HuH-7.5 (cell line): Measurements from ENCODE around the gene AXIN1.
"Not testable (repeated sequence)": the region's sequence is repeated elsewhere in the genome, so short reads cannot be mapped to it uniquely, and the experiment has no call there.

Experiments used
- DNase-seq: peaks from one replicate; pipeline ENCODE4 v3.0.0; 2011; ENCODE audit warnings: low spot score

The AXIN1 gene

GRCh38 chr16:266258-267164, 86.0 kb downstream of the AXIN1 start:
- no peak for DNase-seq

GRCh38 chr16:265711-266110, 86.8 kb downstream of the AXIN1 start:
- no peak for DNase-seq

- no peak for DNase-seq
Measured at GRCh38 chr16:265002-265529, 87.5 kb downstream of the AXIN1 start.

GRCh38 chr16:264440-264951, 88.0 kb downstream of the AXIN1 start:
- DNase-seq: no peak

- no peak for DNase-seq
Measured at GRCh38 chr16:263944-264343, 88.6 kb downstream of the AXIN1 start.

- DNase-seq: no peak
Measured at GRCh38 chr16:263182-263774, 89.2 kb downstream of the AXIN1 start.

GRCh38 chr16:262121-262745, 90.3 kb downstream of the AXIN1 start:
- no peak for DNase-seq

GRCh38 chr16:261031-261691, 91.4 kb downstream of the AXIN1 start:
- DNase-seq: no peak

GRCh38 chr16:260326-260725, 92.2 kb downstream of the AXIN1 start:
- DNase-seq: no peak

GRCh38 chr16:259814-260253, 92.7 kb downstream of the AXIN1 start:
- DNase-seq: no peak

GRCh38 chr16:259226-259625, 93.3 kb downstream of the AXIN1 start:
- DNase-seq: no peak

GRCh38 chr16:258091-258490, 94.4 kb downstream of the AXIN1 start:
- DNase-seq: not testable (repeated sequence)

- no peak for DNase-seq
Measured at GRCh38 chr16:255183-255582, 97.3 kb downstream of the AXIN1 start.

GRCh38 chr16:254461-254860, 98.1 kb downstream of the AXIN1 start:
- no peak for DNase-seq

GRCh38 chr16:253833-254232, 98.7 kb downstream of the AXIN1 start:
- DNase-seq: no peak

- no peak for DNase-seq
Measured at GRCh38 chr16:252366-253337, 99.9 kb downstream of the AXIN1 start.

GRCh38 chr16:249431-249830, 103.1 kb downstream of the AXIN1 start:
- no peak for DNase-seq

- no peak for DNase-seq
Measured at GRCh38 chr16:247027-247426, 105.5 kb downstream of the AXIN1 start.

GRCh38 chr16:245105-245504, 107.4 kb downstream of the AXIN1 start:
- no peak for DNase-seq

GRCh38 chr16:243348-243747, 109.2 kb downstream of the AXIN1 start:
- DNase-seq: no peak

GRCh38 chr16:242281-242680, 110.2 kb downstream of the AXIN1 start:
- DNase-seq: no peak
